ENCODE results near the gene RALGDS.
"Not testable (repeated sequence)": the region's sequence is repeated elsewhere in the genome, so short reads cannot be mapped to it uniquely, and the experiment has no call there.

RALGDS gene

GRCh38 chr9:133098871-133099270, 22.2 kb downstream of the RALGDS start:
- no peak overlapping the region for H3K4me2 ChIP-seq (ENCODE audit: low read length)
- no peak overlapping the region for H3K4me3 ChIP-seq (ENCODE audit: low read length)
- no peaks in the 10 kb centered on the region for H3K4me1 ChIP-seq (ENCODE audit: control insufficient read depth, insufficient read depth, low read length)
- H3K9ac ChIP-seq (ENCODE audit: low read depth, low read length), result no peak overlapping the region
- peaks cover 50% of the 10 kb centered on the region for H3K36me3 ChIP-seq (ENCODE audit: insufficient read depth, low read length)
- no peaks in the 10 kb centered on the region for H3K27me3 ChIP-seq (ENCODE audit: control insufficient read depth, insufficient read depth, low read length)
- H3K9me3 ChIP-seq (replicated peaks; ENCODE audit: low read length), result peaks cover 7% of the 10 kb centered on the region

GRCh38 chr9:133098104-133098754, 22.8 kb downstream of the RALGDS start:
- H3K4me1 ChIP-seq (ENCODE audit: control insufficient read depth, insufficient read depth, low read length), result no peaks in the 10 kb centered on the region
- no peak overlapping the region for H3K9ac ChIP-seq (ENCODE audit: low read depth, low read length)
- no peak overlapping the region for H3K4me2 ChIP-seq (ENCODE audit: low read length)
- no peak overlapping the region for H3K4me3 ChIP-seq (ENCODE audit: low read length)
- H3K9me3 ChIP-seq (replicated peaks; ENCODE audit: low read length), result peaks cover 7% of the 10 kb centered on the region
- H3K27me3 ChIP-seq (ENCODE audit: control insufficient read depth, insufficient read depth, low read length), result no peaks in the 10 kb centered on the region
- H3K36me3 ChIP-seq (ENCODE audit: insufficient read depth, low read length), result peaks cover 50% of the 10 kb centered on the region

GRCh38 chr9:133094842-133095393, 26.1 kb downstream of the RALGDS start:
- no peaks in the 10 kb centered on the region for H3K27me3 ChIP-seq (ENCODE audit: control insufficient read depth, insufficient read depth, low read length)
- no peak overlapping the region for H3K4me2 ChIP-seq (ENCODE audit: low read length)
- H3K9ac ChIP-seq (ENCODE audit: low read depth, low read length), result no peak overlapping the region
- H3K9me3 ChIP-seq (replicated peaks; ENCODE audit: low read length), result peaks cover 7% of the 10 kb centered on the region
- no peaks in the 10 kb centered on the region for H3K4me1 ChIP-seq (ENCODE audit: control insufficient read depth, insufficient read depth, low read length)
- H3K4me3 ChIP-seq (ENCODE audit: low read length), result no peak overlapping the region
- peaks cover 20% of the 10 kb centered on the region for H3K36me3 ChIP-seq (ENCODE audit: insufficient read depth, low read length)

- peaks cover 19% of the 10 kb centered on the region for H3K36me3 ChIP-seq (ENCODE audit: insufficient read depth, low read length)
- H3K4me3 ChIP-seq (ENCODE audit: low read length); H3K9ac ChIP-seq (ENCODE audit: low read depth, low read length); H3K4me2 ChIP-seq (ENCODE audit: low read length); H3K9me3 ChIP-seq (replicated peaks; ENCODE audit: low read length); H3K27me3 ChIP-seq (ENCODE audit: control insufficient read depth, insufficient read depth, low read length); H3K4me1 ChIP-seq (ENCODE audit: control insufficient read depth, insufficient read depth, low read length): not testable (repeated sequence)
Observed at GRCh38 chr9:133094351-133094750, 26.7 kb downstream of the RALGDS start.

GRCh38 chr9:133090752-133091385, 30.2 kb downstream of the RALGDS start:
- H3K4me3 ChIP-seq (ENCODE audit: low read length), result no peak overlapping the region
- peaks cover 18% of the 10 kb centered on the region for H3K27me3 ChIP-seq (ENCODE audit: control insufficient read depth, insufficient read depth, low read length)
- no peaks in the 10 kb centered on the region for H3K4me1 ChIP-seq (ENCODE audit: control insufficient read depth, insufficient read depth, low read length)
- H3K36me3 ChIP-seq (ENCODE audit: insufficient read depth, low read length), result no peaks in the 10 kb centered on the region
- no peak overlapping the region for H3K9ac ChIP-seq (ENCODE audit: low read depth, low read length)
- H3K9me3 ChIP-seq (replicated peaks; ENCODE audit: low read length), result no peaks in the 10 kb centered on the region
- H3K4me2 ChIP-seq (ENCODE audit: low read length), result no peak overlapping the region

- Histone ChIP-seq H3K27me3 (ENCODE audit: control insufficient read depth, insufficient read depth, low read length) (peaks cover 18% of the 10 kb centered on the region), H3K9ac (ENCODE audit: low read depth, low read length) (no peak overlapping the region), H3K36me3 (ENCODE audit: insufficient read depth, low read length) (no peaks in the 10 kb centered on the region), H3K9me3 (replicated peaks; ENCODE audit: low read length) (no peaks in the 10 kb centered on the region), H3K4me2 (ENCODE audit: low read length) (no peak overlapping the region), H3K4me3 (ENCODE audit: low read length) (no peak overlapping the region), H3K4me1 (ENCODE audit: control insufficient read depth, insufficient read depth, low read length) (no peaks in the 10 kb centered on the region)
Observed at GRCh38 chr9:133090187-133090586, 30.9 kb downstream of the RALGDS start.

- H3K27me3 ChIP-seq (ENCODE audit: control insufficient read depth, insufficient read depth, low read length), result peaks cover 18% of the 10 kb centered on the region
- no peaks in the 10 kb centered on the region for H3K36me3 ChIP-seq (ENCODE audit: insufficient read depth, low read length)
- H3K9ac ChIP-seq (ENCODE audit: low read depth, low read length), result no peak overlapping the region
Observed at GRCh38 chr9:133089271-133089671, 31.8 kb downstream of the RALGDS start.

GRCh38 chr9:133088756-133089155, 32.3 kb downstream of the RALGDS start:
- Histone ChIP-seq H3K36me3 (ENCODE audit: insufficient read depth, low read length) (no peaks in the 10 kb centered on the region), H3K4me2 (ENCODE audit: low read length) (no peak overlapping the region), H3K4me3 (ENCODE audit: low read length) (no peak overlapping the region), H3K9ac (ENCODE audit: low read depth, low read length) (no peak overlapping the region), H3K9me3 (replicated peaks; ENCODE audit: low read length) (no peaks in the 10 kb centered on the region), H3K27me3 (ENCODE audit: control insufficient read depth, insufficient read depth, low read length) (peaks cover 18% of the 10 kb centered on the region), H3K4me1 (ENCODE audit: control insufficient read depth, insufficient read depth, low read length) (no peaks in the 10 kb centered on the region)

More at GRCh38 chr9:133089271-133089671, 31.8 kb downstream of the RALGDS start:
- no peak overlapping the region for H3K4me3 ChIP-seq (ENCODE audit: low read length)
- no peaks in the 10 kb centered on the region for H3K4me1 ChIP-seq (ENCODE audit: control insufficient read depth, insufficient read depth, low read length)
- H3K9me3 ChIP-seq (replicated peaks; ENCODE audit: low read length), result no peaks in the 10 kb centered on the region
- no peak overlapping the region for H3K4me2 ChIP-seq (ENCODE audit: low read length)

- H3K27me3 ChIP-seq (ENCODE audit: control insufficient read depth, insufficient read depth, low read length), result peaks cover 18% of the 10 kb centered on the region
Observed at GRCh38 chr9:133088146-133088750, 32.8 kb downstream of the RALGDS start.

GRCh38 chr9:133087429-133088145, 33.5 kb downstream of the RALGDS start:
- Histone ChIP-seq H3K4me2 (ENCODE audit: low read length) (no peak overlapping the region), H3K36me3 (ENCODE audit: insufficient read depth, low read length) (no peaks in the 10 kb centered on the region), H3K4me3 (ENCODE audit: low read length) (no peak overlapping the region), H3K4me1 (ENCODE audit: control insufficient read depth, insufficient read depth, low read length) (no peaks in the 10 kb centered on the region), H3K9ac (ENCODE audit: low read depth, low read length) (no peak overlapping the region), H3K27me3 (ENCODE audit: control insufficient read depth, insufficient read depth, low read length) (peaks cover 18% of the 10 kb centered on the region), H3K9me3 (replicated peaks; ENCODE audit: low read length) (no peaks in the 10 kb centered on the region)

More at GRCh38 chr9:133088146-133088750, 32.8 kb downstream of the RALGDS start:
- Histone ChIP-seq H3K4me2 (ENCODE audit: low read length) (no peak overlapping the region), H3K36me3 (ENCODE audit: insufficient read depth, low read length) (no peaks in the 10 kb centered on the region), H3K4me3 (ENCODE audit: low read length) (no peak overlapping the region), H3K9me3 (replicated peaks; ENCODE audit: low read length) (no peaks in the 10 kb centered on the region), H3K4me1 (ENCODE audit: control insufficient read depth, insufficient read depth, low read length) (no peaks in the 10 kb centered on the region), H3K9ac (ENCODE audit: low read depth, low read length) (no peak overlapping the region)

GRCh38 chr9:133086894-133087293, 34.1 kb downstream of the RALGDS start:
- Histone ChIP-seq H3K27me3 (ENCODE audit: control insufficient read depth, insufficient read depth, low read length) (peaks cover 18% of the 10 kb centered on the region), H3K4me3 (ENCODE audit: low read length) (no peak overlapping the region), H3K4me2 (ENCODE audit: low read length) (no peak overlapping the region), H3K9me3 (replicated peaks; ENCODE audit: low read length) (no peaks in the 10 kb centered on the region), H3K36me3 (ENCODE audit: insufficient read depth, low read length) (no peaks in the 10 kb centered on the region), H3K4me1 (ENCODE audit: control insufficient read depth, insufficient read depth, low read length) (no peaks in the 10 kb centered on the region), H3K9ac (ENCODE audit: low read depth, low read length) (no peak overlapping the region)

All from skeletal muscle satellite cell (primary cell).